Amniotic stem cell (primary cell): ENCODE results near the gene CGRRF1.
A peak's percentile ranks its signal among the peaks of the same experiment; 100 is the strongest.

Source experiments
- DNase-seq: peaks from one replicate; lab custom pipeline; 2025; lab: John Stamatoyannopoulos, UW

CGRRF1 gene

DNA sequence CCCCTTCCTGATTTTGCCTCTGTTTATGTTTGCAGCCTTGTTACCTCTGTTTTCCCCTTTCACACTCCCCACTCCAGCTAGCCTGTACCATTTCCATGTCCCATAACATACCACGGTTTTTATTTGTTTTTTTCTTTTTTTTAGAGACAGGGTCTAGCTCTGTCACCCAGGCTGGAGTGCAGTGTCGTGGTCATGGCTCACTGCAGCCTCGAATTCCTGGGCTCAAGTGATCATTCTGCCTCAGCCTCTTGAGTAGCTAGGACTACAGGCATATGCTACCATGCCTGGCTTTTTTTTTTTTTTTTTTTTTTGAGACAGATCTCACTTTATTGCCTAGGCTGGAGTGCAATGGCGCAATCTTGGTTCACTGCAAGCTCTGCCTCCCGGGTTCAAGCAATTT, 38.8 kb downstream of the CGRRF1 start:
- DNase-seq, result no peak

DNA sequence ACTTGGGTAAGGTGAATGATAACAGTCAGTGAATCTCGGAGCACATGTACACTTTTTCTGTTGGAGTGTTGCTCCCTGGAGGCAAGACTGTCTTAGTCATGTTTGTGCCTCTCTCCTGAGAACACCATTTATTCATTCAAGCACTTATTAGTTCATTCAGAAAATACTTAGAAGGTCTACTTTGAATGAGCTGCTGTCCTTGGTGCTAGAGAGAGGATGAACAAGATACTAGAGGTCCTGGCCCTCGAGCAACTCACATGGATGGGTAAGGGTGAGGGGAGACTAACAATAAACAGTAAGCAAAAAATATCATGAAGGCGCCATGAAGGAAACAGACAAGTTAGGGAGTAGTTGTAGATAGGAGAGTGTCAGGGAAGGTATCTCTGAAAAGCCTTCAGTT, 40.2 kb downstream of the CGRRF1 start:
- DNase-seq, result no peak

DNA sequence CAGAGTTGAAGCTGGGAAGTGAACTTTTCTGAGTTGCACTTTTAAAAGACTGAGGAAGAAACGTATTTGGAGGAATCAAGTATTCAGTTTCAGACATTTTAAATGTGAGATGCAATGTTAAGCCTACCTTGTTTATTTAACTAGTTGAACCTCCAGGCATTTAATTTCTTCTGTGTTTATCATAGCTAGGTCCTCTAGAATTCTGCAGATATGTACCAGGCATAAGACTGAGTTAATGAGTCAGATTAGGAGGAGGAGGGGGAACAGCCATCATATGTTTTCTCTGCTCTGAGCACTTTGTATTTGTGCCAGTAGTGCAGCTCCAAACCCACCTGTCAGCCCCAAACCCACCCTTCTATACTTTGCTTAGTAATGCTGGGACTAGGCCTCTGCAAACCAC, 40.8 kb downstream of the CGRRF1 start:
- DNase-seq, result no peak

DNA sequence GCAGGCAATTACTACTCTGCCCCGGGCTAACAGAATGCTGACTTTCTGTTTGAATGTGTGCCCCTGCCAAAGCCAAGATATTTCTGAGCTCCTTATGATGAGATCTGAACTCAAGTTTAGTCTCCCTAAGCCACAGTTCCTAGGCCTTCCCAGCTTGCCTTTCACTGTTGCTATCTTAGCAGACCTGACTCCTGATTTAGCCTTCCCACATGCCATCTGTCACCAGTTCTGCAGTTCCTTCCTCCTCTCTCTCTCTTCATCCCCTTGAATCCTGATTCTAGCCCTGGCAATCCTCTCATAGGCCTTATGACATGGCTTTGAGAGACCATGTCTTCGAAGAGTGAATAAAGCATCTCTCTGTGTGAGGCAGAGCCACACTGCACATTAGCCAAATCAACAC, 44.7 kb downstream of the CGRRF1 start:
- DNase-seq, result no peak

DNA sequence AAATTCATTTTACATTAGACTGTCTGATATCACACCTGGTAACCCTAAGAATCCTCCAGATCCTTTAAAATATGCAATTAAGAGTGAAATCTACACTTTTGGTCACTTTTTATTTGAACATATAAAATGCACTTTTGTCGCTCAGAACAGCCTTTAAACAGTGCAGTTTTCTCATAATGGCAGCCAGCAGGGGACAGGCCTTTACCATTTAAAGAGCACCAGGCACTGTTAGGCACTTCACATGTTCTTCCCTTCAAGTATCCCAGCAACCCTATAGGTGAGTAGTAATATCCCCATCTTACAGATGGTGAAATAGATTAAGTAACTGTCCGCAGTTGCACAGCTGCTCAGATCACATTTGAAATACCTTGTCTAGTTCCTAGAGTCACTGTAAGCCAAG, 45.9 kb downstream of the CGRRF1 start:
- no peak for DNase-seq

DNA sequence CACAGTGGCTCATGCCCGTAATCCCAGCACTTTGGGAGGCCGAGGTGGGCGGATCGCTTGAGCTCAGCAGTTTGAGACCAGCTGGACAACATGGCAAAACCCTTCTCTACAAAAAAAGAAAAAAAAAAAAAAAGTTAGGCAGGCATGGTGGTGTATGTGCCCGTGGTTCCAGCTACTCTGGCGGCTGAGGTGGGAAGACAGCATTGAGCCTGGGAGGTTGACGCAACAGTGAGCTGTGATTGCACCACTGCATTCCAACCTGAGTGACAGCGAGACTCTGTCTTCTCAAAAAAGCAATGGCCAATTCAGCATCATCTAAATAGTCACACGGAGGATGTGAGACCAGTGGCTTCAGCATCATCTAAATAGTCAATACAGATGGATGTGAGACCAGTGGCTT, 46.8 kb downstream of the CGRRF1 start:
- DNase-seq, result no peak

DNA sequence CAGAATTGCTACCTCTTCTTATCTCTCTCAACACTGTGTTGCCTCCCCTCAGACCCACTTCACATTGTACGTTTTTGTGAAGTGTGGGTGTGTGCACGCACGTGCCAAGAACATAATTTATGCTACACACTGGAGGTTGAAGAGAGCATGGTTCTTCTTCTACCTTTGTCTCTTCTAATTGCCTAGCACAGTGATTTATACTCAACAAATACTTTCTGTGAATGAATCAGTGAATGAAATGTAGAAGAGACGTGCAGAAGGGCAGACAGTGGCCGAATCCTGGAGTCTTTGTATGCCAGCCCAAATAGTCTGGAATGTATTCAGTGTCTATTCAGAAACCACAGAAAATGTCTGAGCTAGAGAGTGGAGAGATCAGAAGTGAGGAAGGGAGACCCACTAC, 52.6 kb downstream of the CGRRF1 start:
- DNase-seq, result no peak

DNA sequence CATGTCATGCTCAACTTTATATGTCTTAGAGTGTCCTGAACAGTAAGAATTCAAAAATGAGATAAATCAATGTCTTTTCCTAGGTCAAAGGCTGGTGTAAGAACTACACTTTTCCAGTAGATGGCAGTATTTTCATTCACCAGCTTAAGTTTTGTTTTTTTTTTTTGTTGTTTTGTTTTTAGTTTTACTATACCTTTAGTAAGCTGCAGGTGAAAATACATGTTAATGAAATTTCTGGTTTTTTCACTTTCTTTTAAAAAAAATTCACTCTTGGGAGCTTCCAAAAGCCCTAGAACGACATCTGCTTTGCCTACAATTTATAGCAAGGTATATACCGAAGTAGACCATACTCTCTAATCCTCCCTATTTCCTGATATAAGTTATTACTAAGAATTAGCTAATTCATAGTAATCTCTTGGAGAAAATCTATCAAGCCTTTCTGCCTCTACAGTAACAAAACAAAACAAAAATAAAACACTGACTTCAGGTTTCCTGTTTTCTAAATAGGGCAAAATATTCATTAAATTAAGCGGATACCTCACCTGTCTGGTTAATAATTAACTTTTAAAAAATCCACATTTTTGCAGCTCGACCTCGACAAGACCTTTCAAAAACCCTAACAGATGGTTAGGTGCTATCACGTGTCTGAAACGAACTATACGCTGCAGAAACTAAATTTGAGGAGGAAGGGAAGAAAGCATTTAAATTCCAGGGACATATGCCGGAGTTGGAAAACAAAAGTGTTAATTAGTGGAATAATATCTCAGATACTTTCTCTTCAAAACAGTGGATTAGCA, 54.6 kb downstream of the CGRRF1 start:
- no peak for DNase-seq

DNA sequence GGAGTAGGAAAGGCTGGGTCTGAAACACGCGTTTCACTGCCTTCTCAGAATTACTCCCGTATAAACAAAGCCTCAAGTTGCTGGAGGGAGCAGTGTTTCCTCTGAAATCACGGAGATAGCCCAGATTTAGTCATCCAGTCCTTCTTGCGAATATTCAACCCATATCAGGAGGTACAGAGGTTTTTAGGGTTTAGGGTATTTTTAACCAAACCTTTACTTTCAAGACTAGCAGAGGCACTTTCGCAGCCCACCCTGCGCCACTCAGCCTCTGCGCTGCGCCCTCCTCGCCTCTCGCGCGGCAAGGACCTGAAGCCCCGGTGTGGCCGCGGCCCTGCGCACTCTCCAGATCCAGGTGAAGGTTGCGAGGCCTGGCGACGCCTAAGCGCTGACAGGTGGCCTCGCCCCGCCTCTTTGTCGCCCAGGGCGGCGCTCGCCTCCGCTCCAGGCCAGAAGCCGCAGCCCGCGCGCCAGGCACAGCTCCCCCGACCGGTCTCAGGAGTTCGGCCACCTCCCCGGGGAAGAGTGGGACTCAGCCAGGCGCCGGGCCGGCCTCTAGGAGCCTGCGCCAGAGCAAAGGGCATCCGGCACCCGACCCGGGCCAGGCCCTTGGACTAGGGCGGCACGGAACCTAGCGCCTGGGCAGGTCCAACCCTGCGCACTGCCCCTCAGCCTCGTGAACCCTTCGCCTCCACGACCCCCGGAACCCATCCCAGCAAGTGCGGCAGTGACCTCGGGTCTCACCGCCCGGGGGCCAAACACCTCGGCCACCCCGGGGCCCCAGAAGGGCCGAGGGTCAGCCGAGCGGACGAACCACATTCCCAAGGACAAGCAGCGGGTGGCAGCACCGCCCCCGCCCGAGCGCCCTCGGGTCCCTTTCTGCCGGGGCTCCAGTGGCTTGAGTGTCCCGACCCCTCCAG, 55.4 kb downstream of the CGRRF1 start:
- DNase-seq, result no peak

DNA sequence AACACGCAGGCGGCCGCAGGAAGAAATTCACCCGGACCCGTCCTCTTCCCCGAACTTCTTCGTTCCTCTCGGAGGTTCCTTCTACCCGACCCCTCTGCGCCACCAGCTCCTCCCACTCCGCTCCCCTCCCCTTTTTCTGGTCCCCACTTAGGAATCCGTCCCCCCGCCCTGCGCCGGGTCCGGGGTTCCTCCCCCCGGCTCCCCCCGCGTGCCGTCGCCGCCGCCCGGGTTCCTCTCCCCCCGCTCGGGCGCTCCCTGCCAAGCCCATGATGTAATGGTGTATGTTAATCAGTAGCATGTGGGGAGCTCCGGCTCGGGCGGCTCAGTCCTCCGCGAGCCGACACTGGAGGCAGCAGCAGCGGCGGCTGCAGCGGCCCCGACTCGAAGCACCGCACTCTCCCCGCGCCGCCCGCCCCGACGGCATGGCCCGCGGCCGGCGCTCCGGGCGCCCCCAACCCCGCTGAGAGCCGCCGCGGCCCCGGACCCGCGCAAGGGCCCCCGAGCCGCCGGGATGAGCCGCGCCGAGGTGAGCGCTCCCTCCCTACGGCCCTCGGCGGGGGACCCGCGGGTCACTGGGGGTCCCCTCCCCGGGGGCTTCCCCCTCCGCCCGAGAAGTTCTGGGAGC, 56.2 kb downstream of the CGRRF1 start:
- peak; percentile 71 for DNase-seq

DNA sequence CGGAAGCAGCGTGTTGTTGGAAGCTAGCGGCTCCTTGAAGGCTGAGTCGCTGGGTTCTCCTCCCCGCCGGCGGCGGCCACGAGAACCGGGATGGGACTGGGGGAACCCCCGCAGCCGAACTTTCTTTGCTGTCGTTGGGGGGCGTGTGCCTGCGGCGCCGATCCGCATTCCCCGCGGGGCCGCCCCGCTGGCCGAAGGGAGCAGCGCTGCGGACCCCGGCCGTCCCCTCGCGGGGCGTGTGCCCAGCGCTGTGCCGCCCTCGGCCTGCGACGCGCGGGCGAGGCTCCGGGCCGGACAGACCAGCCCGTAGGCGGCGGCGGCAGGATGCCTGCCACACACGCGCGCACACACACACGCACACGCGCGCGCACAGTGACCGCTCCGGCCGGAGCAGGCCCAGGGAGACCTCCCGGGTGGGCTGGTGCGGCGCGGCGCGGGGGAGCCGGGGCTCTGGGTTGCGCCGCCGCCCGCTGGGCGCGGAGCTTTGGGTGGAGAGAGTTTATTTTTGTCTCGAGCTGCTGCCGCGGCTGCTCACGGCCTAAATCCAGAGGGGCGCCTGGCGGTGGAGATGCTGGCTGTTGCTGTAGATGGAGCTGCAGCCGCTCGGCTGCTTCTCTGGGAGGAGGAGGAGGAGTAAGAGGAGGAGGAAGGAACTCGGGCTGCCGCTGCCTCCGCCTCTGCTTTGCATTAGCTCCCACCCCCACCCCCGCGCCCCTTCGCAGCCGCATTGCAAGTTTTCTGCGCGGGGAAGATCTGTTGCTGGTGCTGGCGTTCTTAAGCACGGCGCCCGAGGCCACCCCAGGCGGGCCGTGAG, 56.9 kb downstream of the CGRRF1 start, which contains the start of gene SAMD4A:
TSS of gene SAMD4A (plus strand) at position 719 of the 814 bp plus-strand sequence. CDS start 789 bp downstream, outside the sequence.
- DNase-seq, result peak; percentile 49

DNA sequence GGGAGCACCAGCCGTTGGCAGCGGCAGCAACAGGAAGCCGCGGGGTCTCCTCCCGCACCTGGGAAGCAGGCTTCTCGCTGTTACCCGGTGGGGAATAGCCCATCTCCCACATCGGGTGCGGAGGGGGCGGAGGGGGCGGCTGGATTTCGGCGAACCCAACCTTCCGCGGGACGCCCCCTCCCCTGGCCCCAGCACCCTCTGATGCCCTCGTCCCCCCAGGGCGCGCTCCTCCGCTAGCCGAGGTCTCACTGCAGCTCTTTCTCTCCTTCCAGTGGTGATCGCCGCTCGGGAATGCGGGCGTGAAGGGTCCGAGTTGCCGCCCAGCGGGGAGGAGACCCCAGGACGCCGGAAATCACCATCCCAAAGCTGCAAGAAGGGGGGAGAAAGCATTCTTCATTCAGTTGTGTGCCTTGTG, 57.5 kb downstream of the CGRRF1 start:
- DNase-seq, result no peak

DNA sequence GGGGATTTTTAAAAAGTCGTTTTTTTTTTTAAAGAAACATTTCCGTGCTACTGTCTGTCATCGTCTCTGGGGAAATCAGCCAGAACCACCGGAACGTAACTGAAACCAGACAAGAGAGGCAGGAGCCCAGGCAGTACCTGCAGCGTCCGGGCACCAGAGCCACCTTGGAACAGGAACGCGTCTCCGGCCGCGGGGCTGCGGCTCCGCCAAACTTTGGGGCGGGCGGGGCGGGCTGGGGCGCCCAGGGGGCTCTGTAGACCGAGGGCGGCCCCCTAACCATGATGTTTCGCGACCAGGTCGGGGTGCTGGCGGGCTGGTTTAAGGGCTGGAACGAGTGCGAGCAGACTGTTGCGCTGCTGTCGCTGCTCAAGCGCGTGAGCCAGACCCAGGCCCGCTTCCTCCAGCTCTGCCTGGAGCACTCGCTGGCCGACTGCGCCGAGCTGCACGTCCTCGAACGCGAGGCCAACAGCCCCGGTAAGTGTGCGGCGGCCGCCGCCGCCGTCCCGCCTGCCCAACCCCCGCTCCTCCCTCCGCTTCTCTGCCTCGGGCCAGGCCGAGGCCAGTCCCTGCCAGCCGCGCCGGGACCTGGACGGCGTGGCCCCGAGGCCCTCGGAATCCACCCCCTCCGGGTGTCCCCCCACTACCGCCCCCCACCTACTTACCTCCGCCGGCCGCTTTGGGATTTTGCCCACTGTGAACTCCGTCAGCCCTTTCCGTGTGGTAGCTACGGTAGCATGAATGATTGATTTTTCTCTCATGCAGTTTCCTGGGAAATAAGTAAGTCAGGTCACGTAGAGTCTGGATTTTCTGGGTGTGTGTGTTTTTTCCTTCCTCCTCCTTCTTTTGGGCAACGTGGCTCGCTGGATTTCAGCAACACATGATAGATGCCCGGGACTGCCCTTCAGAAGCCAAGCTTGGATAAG, 58.2 kb downstream of the CGRRF1 start:
- no peak for DNase-seq

DNA sequence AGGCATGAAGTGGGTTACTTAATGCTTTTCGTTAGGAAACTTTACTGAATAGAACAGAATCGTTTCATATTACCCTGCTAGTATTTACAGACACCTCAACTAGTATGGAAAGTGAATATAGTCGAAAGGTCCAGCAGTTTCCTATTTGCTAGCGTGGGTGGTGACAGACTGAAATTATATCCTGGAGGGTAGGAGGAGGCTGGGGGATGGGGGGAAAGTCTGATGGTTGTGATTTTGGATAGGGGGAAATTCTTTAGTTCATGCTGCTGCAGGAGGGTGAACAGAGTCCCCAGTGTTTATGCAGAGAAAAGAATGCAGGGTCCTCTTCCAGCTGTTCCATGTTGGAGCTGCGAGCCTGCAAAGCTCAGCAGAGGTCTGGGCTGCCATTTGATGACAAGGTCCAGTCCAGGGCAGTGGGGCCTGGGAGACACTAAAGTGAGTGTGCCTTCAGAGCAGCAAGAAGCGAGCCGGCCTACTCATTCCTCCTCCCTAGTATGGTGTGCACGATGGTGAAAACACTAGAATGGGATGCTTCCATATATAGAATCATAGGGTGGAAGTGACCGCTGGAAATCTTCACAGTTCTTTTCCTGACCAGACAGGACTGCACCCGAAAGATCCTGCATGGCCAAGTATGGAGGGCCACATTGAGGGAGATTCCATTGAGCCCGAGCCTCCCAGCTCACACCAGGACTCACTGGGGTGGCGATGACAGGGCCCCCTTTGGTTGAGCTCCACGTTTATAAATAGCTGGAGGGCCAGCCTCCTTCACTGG, 59.3 kb downstream of the CGRRF1 start:
- DNase-seq, result no peak

DNA sequence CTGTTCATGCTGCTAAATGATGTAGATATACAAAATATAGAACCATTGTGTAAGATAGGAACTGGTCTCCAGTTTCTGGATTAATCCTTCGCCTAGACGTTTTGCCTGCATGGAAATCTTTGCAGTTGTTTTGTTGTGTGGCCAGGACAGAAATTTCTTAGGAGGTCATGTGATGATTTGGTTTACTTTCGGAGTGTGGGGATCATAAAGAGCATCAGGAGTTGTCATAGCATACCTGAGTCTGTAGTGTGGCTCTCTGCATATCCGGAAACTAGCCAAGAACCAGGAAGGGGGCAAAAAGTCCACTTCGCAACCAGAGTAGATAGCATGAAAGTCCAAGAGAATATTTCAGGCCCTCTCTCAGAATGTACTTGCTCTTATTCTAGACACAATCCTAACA, 60.3 kb downstream of the CGRRF1 start:
- no peak for DNase-seq

DNA sequence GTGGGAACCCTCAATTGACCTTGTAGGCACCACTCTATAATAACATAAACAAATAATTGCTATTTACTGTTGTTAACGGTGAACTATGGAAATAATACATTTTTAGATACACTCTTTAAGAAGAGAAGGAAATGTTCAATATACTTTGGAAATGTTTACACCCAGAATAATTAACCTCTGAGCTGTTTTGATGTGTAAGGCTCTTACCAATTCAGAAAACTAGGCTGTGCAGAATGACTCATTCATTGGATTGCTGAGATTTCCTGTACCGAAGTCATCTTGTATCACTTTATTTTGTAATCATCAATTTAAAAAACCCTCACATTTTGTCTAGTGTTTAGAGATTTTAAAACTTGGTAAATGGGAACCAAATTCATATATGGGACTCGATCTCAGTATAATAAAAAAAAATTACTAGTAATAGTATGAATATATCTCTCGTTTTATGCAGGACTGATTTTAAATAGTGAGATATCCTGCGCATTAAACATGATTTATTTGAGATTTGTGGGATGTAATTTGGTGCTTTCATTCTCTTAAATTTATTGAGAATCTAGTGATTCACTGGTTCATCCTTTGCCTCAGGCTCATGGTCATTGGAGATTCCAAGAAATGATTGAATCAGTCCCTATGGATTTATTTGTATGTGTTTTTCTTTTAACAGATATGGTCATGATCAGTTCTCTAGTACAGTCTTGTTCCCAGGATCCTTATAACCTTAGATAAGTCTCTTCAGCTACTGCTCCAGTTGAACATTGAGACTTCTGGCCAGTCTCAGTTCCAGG, 61.1 kb downstream of the CGRRF1 start:
- DNase-seq, result peak; percentile 44

DNA sequence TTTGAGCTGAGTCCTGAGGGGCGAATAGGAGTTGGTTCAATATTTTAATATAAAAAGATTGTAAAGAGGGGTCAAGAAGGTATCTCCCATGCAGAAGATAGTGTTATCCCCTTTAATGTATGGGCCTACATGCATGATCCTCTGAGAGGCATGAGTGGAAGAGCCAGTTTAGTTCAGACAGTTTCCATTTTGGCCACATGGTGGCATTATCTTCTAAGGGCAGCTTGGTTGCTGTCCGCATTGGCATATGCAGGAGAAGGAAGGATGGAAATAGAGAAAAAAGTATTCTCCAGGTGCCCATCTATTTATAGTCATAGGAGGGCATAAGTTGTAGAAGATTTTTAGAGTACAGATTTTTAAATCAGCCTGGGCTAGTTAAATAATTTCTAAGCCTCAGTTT, 62.6 kb downstream of the CGRRF1 start:
- DNase-seq, result no peak

DNA sequence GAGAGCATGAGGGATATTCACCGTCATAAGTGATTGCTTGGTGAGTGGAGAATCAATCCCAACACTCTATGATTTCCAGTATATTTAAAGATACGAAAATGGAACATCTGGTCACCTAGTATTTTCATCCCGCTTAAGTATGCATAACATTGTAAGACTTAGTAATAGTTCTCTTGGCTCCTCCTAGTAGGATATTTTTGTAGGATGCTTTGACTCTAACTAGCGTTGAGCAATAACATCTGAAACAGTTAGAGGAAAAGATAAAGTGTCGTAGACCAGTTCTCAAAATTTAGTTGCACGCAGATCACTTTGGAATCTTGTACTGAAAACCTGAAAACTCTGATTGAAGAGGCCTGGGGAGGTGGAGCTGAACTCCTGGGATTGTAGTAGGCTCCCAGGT, 64.8 kb downstream of the CGRRF1 start:
- DNase-seq, result no peak

DNA sequence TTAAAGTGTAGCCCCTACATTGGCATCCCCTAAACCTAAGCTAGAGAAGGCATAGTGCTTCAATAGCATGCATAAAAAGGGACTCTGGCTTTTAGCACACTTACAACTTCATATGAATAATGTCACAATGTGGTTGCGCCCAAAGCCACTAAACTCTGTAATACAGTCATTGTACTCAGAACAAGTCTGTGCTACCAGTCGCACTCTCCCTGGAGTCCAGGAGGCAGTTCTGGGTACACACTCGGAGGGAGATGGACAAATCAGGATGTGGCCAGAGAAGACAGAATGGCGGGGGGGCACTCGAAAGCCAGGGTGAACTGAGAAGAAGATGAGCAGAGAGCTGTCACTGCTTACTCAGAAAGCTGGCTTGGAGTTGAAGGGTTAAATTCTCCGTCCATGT, 67.8 kb downstream of the CGRRF1 start:
- no peak for DNase-seq
